Activated CD4-positive, alpha-beta T cell treated with anti-CD3 and anti-CD28 coated beads, Interleukin-2, amount 10 ng/mL, durations not matched to agents 7 days and 5 days (primary cell): ENCODE data around the gene FAXDC2. TPM values are rescaled to one million over a fixed set of nuclear protein-coding genes. Genes with fewer than 3 reads are reported as not detected.

Source experiments
- CTCF ChIA-PET: fragments of 350-600 bp; sonication (Branson Sonifier 250); formaldehyde crosslinking; loops from one replicate; lab custom pipeline; 2021; ENCODE audit warnings: antibody characterized with exemption; lab: Charles Lee
- POLR2A ChIA-PET: fragments of 350-600 bp; sonication (Branson Sonifier 250); formaldehyde crosslinking; loops from one replicate; lab custom pipeline; 2021; ENCODE audit warnings: antibody characterized with exemption; lab: Charles Lee
- DNase-seq: peaks from one replicate; pipeline ENCODE4 v3.0.0-alpha.2; 2020
- H3K27ac Mint-ChIP-seq: one replicate; pipeline ENCODE4 v1.8.0; 2021; ENCODE audit warnings: mild to moderate bottlenecking, moderate library complexity, mixed read lengths
- H3K27me3 Mint-ChIP-seq: one replicate; pipeline ENCODE4 v1.8.0; 2021; ENCODE audit warnings: mixed read lengths
- H3K36me3 Mint-ChIP-seq: one replicate; pipeline ENCODE4 v1.8.0; 2021; ENCODE audit warnings: low read depth, mixed read lengths
- H3K4me1 Mint-ChIP-seq: one replicate; pipeline ENCODE4 v1.8.0; 2021; ENCODE audit warnings: mixed read lengths
- H3K4me3 Mint-ChIP-seq: one replicate; pipeline ENCODE4 v1.8.0; 2021; ENCODE audit warnings: mild to moderate bottlenecking, moderate library complexity, mixed read lengths
- H3K9me3 Mint-ChIP-seq: one replicate; pipeline ENCODE4 v1.8.0; 2021; ENCODE audit warnings: mixed read lengths
- total RNA-seq, 2 experiments: library from RNA; stranded (reverse); gene quantifications; one replicate each; pipeline ENCODE4 v1.2.3, GENCODE V29; 2021

Gene FAXDC2
- total RNA-seq, 2 experiments from 2014 or later, result not detected

DNA sequence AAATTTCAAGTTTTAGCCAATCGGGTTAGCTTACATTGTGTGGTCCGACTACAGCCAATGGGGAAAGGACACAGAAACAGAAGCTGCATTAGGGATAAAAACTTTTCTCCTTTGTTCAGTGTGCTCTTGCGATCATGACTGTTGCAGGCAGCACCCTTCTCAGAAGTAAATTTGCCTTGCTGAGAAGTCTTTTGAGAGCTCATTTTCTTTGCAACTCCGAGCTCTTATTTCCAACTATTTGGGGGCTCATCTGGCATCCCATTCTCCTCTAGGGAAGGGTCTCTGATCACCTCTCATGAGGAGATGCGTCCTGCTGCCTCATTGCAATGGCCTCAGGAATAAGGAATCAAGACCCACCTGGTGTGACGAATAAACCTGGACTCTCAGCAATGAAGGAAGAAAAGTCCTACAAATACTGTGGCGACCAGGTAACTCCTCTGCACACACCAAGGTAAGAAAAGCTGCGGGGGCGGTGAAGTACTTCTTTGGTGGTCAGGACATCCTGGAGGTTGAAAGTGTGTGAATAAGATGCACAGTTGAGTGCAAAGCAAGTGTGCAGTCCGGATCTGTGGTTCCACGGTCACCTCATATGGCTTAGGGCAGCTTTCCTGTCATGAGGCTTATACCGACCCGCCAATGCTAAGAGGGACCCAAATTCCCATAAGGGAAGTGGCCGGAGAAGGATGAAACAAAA lies 28.4 kb upstream of the FAXDC2 start:
- peaks cover 77% of the 10 kb centered on the region for H3K36me3 Mint-ChIP-seq
- POLR2A ChIA-PET, result no interaction called here
- H3K27ac Mint-ChIP-seq, result no peak overlapping the region
- CTCF ChIA-PET, result interaction anchor here (0.6 to 1.4 kb wide), 3 partner anchors 36 to 242 kb away, joined by 3 read pairs; no protein-coding TSS in a partner anchor
- H3K4me1 Mint-ChIP-seq, result no peaks in the 10 kb centered on the region
- no peaks in the 10 kb centered on the region for H3K27me3 Mint-ChIP-seq
- no peak for DNase-seq
- H3K9me3 Mint-ChIP-seq, result peaks cover 33% of the 10 kb centered on the region
- H3K4me3 Mint-ChIP-seq, result no peak overlapping the region

DNA sequence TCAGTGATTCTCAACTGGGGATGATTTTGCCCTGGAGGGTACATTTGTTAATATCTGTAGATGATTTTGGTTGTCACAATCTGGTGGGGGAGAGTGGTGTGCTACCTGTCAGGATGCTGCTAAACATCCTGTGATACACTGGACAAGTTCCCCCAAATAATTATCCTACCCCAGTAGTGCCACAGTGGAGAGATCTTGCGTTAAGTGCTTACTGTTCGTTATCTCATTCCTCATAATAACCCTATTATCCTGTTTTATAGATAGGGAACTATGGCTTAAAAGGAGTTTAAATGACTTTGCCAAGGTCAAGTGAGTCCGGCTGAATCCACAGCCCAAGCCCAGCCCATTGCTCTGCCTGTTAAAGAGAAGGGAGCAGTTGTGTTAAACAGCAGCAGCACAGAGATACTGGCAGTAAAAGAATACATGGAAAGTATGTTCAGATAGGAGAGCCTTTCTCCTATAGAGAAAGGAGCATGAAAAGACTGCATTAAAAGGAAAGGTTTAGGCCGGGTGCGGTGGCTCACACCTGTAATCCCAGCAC lies 23.5 kb upstream of the FAXDC2 start:
- H3K27ac Mint-ChIP-seq, result no peak overlapping the region
- H3K36me3 Mint-ChIP-seq, result peaks cover 74% of the 10 kb centered on the region
- CTCF ChIA-PET, result no interaction called here

DNA sequence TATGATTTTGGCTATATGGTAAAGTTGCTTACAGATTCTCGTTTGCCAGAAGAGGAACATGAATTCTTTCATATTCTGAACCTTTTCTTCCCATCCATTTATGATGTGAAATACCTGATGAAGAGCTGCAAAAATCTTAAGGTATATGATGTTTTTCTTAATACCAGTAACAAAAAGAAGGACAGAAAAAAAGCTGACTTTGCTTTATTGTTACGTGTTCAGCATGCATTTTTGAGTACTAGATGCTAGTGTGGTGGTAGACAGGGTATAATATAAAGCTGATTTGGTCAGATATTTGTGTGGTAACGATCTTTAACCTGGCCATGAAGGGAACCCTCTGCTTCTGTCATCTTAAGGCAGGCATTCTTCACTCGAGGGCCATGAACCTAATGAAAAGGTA lies 21.3 kb upstream of the FAXDC2 start:
- ChIA-PET CTCF (interaction anchor here (0.5 to 0.7 kb wide), 2 partner anchors 85 to 288 kb away, joined by 3 to 4 read pairs; no protein-coding TSS in a partner anchor), POLR2A (no interaction called here)
- H3K27ac Mint-ChIP-seq, result no peak overlapping the region
- no peak overlapping the region for H3K4me3 Mint-ChIP-seq
- peaks cover 69% of the 10 kb centered on the region for H3K36me3 Mint-ChIP-seq
- H3K27me3 Mint-ChIP-seq, result no peaks in the 10 kb centered on the region
- no peaks in the 10 kb centered on the region for H3K9me3 Mint-ChIP-seq
- peaks cover 10% of the 10 kb centered on the region for H3K4me1 Mint-ChIP-seq
- DNase-seq, result no peak

More for the DNA sequence above, 23.5 kb upstream of the FAXDC2 start:
- peaks cover 12% of the 10 kb centered on the region for H3K9me3 Mint-ChIP-seq
- no peak for DNase-seq
- no peaks in the 10 kb centered on the region for H3K4me1 Mint-ChIP-seq
- H3K27me3 Mint-ChIP-seq, result no peaks in the 10 kb centered on the region
- H3K4me3 Mint-ChIP-seq, result no peak overlapping the region
- POLR2A ChIA-PET, result no interaction called here

DNA sequence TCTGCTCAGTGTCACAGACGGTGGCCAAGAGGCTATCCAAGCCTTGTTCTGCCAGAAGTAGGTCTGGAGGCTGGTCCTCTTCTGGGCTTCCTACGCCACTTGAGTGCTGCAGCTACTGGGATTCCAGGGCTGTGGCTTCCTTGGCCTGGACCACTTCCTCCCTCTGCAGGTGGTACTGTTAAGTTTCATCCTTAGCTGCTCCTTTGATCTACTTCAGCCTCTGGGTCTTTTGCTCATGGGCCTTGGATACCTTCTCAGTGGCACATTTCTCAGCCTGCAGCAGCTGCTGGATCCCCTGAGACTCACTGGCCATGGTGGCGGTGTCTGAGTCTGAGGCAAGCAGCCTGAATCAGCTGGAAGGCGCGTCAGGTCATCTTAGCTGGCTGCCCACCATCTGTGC lies 18.3 kb upstream of the FAXDC2 start:
- no peak for DNase-seq
- CTCF ChIA-PET, result interaction anchor here (0.6 to 0.7 kb wide), 3 partner anchors 44 to 202 kb away, joined by 3 to 4 read pairs (median 4); no protein-coding TSS in a partner anchor
- Mint-ChIP-seq H3K9me3 (no peaks in the 10 kb centered on the region), H3K27ac (peak overlapping the region; percentile 50), H3K4me1 (peaks cover 22% of the 10 kb centered on the region), H3K4me3 (no peak overlapping the region), H3K36me3 (peaks cover 70% of the 10 kb centered on the region), H3K27me3 (no peaks in the 10 kb centered on the region)
- POLR2A ChIA-PET, result no interaction called here

DNA sequence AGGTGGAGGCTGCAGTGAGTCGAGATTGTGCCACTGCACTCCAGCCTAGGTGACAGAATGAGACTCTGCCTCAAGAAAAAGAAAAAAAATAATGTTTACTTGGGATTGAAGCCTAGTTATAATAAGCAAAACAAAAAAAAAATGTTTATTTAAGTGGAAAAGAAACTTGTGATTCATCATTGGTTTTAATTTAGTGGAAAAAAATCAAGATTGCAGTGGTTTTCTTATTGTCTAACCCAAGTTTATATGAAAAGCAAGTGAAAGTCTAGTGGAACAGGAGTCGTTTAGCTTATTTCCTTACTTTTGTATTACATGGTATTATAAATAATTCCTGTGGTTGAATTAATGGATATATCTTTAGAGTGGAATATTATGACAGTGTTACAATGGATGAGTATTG lies 16.4 kb upstream of the FAXDC2 start:
- H3K36me3 Mint-ChIP-seq, result peaks cover 72% of the 10 kb centered on the region
- H3K9me3 Mint-ChIP-seq, result no peaks in the 10 kb centered on the region
- H3K4me1 Mint-ChIP-seq, result peaks cover 38% of the 10 kb centered on the region
- H3K4me3 Mint-ChIP-seq, result no peak overlapping the region
- no peaks in the 10 kb centered on the region for H3K27me3 Mint-ChIP-seq
- no peak for DNase-seq
- ChIA-PET CTCF (no interaction called here), POLR2A (no interaction called here)
- H3K27ac Mint-ChIP-seq, result no peak overlapping the region

DNA sequence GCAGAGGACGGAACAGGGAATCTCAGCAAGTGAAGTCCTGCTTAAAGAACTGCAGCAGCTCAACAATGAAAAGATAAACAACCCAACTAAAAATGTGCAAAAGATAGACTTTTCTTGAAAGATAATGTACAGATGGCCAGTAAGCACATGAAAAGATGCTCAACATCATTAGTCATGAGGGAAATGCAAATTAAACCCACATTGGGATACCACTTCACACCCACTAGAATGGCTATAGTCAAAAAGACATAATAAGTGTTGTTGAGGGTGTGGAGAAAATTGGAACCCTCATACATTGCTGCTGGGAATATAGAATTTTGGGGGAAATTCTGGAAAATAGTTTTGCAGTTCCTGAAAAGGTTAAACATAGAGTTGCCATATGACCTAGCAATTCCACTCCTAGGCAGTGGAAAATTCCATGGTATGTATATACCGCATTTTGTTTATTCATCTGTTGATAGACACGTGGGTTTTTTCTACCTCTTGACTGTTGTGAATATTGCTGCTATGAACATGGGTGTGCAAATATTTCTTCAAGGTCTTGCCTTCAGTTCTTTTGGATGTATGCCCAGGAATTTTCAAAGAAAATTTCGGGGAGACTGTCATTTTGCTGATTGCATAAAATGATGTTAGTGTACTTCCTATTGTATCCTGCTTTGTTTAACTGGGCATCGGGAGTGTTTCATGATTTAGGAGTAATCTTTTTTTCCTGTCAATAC lies 15.2 kb upstream of the FAXDC2 start:
- ChIA-PET POLR2A (no interaction called here), CTCF (no interaction called here)
- peaks cover 51% of the 10 kb centered on the region for H3K4me1 Mint-ChIP-seq
- H3K9me3 Mint-ChIP-seq, result no peaks in the 10 kb centered on the region
- no peak overlapping the region for H3K27ac Mint-ChIP-seq
- H3K36me3 Mint-ChIP-seq, result peaks cover 67% of the 10 kb centered on the region
- H3K4me3 Mint-ChIP-seq, result no peak overlapping the region
- no peak for DNase-seq
- H3K27me3 Mint-ChIP-seq, result no peaks in the 10 kb centered on the region

DNA sequence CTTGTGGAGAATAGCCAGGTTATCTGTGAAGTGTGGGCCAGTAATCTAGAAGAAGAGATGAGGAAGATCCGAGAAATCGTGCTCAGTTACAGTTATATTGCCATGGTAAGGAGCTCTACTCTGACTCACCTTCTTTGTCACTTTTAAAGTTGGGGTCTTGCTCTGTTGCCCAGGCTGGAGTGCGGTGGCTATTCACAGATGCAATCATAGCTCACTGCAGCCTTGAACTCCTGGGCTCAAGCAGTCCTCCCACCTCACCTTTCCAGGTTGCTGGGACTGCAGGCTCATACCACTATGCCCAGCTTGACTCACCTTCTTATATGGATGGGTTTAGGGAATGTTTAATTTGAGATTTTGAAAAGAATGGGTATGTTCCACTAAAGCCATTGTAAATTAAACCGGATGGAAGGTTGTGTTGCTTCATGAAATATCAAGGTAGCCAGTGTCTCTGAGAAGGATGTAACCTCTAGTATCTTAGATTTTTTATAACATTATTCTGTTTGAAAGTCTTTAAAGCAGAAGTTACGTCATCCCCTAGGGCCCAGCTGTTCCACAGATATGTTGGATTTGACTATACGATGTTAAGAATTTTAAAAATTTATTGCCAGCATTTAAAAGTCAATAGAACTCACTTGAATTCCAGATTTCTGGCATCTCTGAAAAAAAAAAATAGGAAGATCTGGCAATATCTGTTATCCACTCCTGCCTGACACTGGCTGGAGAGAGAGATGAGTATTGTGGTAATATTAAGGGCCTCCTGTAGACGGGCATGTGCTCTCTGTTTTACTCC lies 13.1 kb upstream of the FAXDC2 start:
- H3K9me3 Mint-ChIP-seq, result no peaks in the 10 kb centered on the region
- H3K4me3 Mint-ChIP-seq, result no peak overlapping the region
- H3K27me3 Mint-ChIP-seq, result no peaks in the 10 kb centered on the region
- H3K4me1 Mint-ChIP-seq, result peaks cover 54% of the 10 kb centered on the region
- H3K36me3 Mint-ChIP-seq, result peaks cover 71% of the 10 kb centered on the region
- no peak for DNase-seq
- ChIA-PET POLR2A (no interaction called here), CTCF (interaction anchor here (0.7 to 1.5 kb wide), 2 partner anchors 17 to 67 kb away, joined by 4 read pairs; no protein-coding TSS in a partner anchor)
- no peak overlapping the region for H3K27ac Mint-ChIP-seq

DNA sequence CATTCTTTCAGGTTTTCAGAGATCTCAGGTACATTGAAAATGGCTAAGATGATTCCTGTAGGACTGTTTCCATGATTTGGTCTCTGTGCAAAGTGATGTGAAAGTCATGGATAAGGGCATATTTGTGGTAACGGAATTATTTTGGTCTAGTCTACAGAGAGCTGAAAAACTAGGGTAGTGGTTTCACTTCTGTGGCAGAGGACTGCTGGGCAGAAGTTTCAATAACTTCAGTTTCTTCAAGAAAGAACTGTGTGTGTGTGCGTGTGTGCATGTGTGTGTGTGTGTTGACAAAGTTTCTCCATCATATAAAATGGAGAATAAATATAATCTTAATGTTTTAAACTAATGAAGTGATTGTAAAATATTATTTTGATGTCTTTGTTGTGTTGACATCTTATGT lies 12.4 kb upstream of the FAXDC2 start:
- H3K9me3 Mint-ChIP-seq, result no peaks in the 10 kb centered on the region
- CTCF ChIA-PET, result interaction anchor here (1.5 to 1.7 kb wide), 2 partner anchors 14 to 18 kb away, joined by 4 read pairs; no protein-coding TSS in a partner anchor
- H3K36me3 Mint-ChIP-seq, result peaks cover 69% of the 10 kb centered on the region
- H3K27ac Mint-ChIP-seq, result peak overlapping the region; percentile 16
- H3K4me3 Mint-ChIP-seq, result peak overlapping the region; percentile 9
- POLR2A ChIA-PET, result no interaction called here
- no peak for DNase-seq
- no peaks in the 10 kb centered on the region for H3K27me3 Mint-ChIP-seq
- H3K4me1 Mint-ChIP-seq, result peaks cover 51% of the 10 kb centered on the region

DNA sequence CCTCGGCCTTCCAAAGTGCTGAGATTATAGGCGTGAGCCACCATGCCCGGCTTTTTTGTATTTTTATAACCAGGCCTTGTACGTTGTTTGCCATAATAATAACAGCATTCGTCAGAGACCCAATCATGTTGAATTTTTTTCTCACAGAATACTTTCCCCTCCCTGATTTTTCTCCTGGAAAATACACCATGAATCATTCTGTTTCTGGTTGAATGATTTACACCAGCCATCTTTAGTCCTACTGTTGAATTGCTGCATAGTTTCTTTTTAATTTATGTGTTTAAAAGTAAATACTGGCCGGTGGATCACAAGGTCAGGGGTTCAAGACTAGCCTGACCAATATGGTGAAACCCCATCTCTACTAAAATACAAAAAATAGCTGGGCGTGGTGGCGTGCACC lies 11.5 kb upstream of the FAXDC2 start:
- Mint-ChIP-seq H3K9me3 (no peaks in the 10 kb centered on the region), H3K27me3 (no peaks in the 10 kb centered on the region), H3K27ac (no peak overlapping the region), H3K4me3 (peak overlapping the region; percentile 88), H3K36me3 (peaks cover 65% of the 10 kb centered on the region), H3K4me1 (peaks cover 51% of the 10 kb centered on the region)
- DNase-seq, result no peak
- ChIA-PET CTCF (interaction anchor here (1.7 kb wide), 1 partner anchor 15 kb away, joined by 4 read pairs; no protein-coding TSS in a partner anchor), POLR2A (no interaction called here)

DNA sequence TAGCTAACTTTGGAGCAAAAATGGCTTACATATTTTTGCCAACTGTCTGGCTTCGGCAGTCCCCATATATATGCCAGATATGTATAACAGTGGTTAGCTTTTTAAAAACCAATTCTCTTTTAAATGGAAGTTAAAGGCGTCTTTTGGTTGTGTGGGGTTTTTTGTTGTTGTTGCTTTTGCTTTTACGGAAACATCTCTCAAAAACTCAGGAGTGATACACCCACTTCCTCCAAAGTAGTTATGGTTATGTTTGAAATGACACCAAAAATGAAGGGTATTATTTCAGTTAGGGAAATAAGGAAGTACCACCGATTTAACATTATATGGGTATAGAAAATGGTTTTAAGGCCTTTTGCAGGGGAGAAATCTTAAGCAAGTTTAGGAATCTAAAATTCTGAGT lies 10.4 kb upstream of the FAXDC2 start:
- CTCF ChIA-PET, result interaction anchor here (0.5 to 1.2 kb wide), 2 partner anchors 10 to 199 kb away, joined by 3 read pairs; no protein-coding TSS in a partner anchor

DNA sequence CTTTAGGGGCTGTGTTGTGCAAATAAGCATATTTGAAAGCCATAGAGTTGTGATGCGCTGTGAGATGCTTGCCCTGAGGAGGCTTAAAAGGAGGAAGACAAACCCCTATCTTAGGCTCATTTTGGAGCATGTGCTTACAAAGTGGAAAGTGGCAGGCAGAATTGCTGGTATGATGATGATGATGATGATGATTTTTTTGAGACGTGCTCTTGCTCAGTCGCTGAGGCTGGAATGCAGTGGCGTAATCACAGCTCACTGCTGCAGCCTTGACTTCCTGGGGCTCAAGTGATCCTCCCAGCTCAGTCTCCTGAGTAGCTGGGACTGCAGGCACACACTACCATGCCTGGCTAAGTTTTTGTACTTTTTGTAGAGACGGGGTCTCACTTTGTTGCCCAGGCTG lies 9.7 kb upstream of the FAXDC2 start:
- no peaks in the 10 kb centered on the region for H3K9me3 Mint-ChIP-seq
- ChIA-PET POLR2A (no interaction called here), CTCF (no interaction called here)
- peak overlapping the region; percentile 88 for H3K4me3 Mint-ChIP-seq
- peaks cover 50% of the 10 kb centered on the region for H3K36me3 Mint-ChIP-seq
- peak; percentile 15 for DNase-seq
- H3K4me1 Mint-ChIP-seq, result peaks cover 49% of the 10 kb centered on the region
- no peaks in the 10 kb centered on the region for H3K27me3 Mint-ChIP-seq
- peak overlapping the region; percentile 99 for H3K27ac Mint-ChIP-seq

More for the DNA sequence above, 10.4 kb upstream of the FAXDC2 start:
- H3K4me3 Mint-ChIP-seq, result peak overlapping the region; percentile 88
- H3K36me3 Mint-ChIP-seq, result peaks cover 57% of the 10 kb centered on the region
- H3K4me1 Mint-ChIP-seq, result peaks cover 54% of the 10 kb centered on the region
- no peak for DNase-seq
- H3K27me3 Mint-ChIP-seq, result no peaks in the 10 kb centered on the region
- H3K27ac Mint-ChIP-seq, result peak overlapping the region; percentile 99
- POLR2A ChIA-PET, result no interaction called here
- no peaks in the 10 kb centered on the region for H3K9me3 Mint-ChIP-seq
